BLaER1 (cell line): Measurements from ENCODE around the gene IL19.

ENCODE experiments used
- H3K27ac ChIP-seq: shearing (Covaris generic); formaldehyde crosslinking; 2 replicates; pipeline ENCODE4 v1.8.1; 2022
- H3K27me3 ChIP-seq: shearing (Covaris generic); formaldehyde crosslinking; 2 replicates; pipeline ENCODE4 v1.8.1; 2022
- H3K36me3 ChIP-seq: shearing (Covaris generic); formaldehyde crosslinking; 2 replicates; pipeline ENCODE4 v1.8.1; 2022
- H3K4me1 ChIP-seq: shearing (Covaris generic); formaldehyde crosslinking; 2 replicates; pipeline ENCODE4 v1.8.1; 2022
- H3K4me2 ChIP-seq: shearing (Covaris generic); formaldehyde crosslinking; 2 replicates; pipeline ENCODE4 v1.8.1; 2022
- H3K4me3 ChIP-seq: shearing (Covaris generic); formaldehyde crosslinking; 2 replicates; pipeline ENCODE4 v1.8.1; 2022
- H3K9ac ChIP-seq: shearing (Covaris generic); formaldehyde crosslinking; 2 replicates; pipeline ENCODE4 v1.8.1; 2022
- H3K9me3 ChIP-seq: shearing (Covaris generic); formaldehyde crosslinking; 2 replicates; pipeline ENCODE4 v1.8.1; 2022
- H4K20me1 ChIP-seq: shearing (Covaris generic); formaldehyde crosslinking; 2 replicates; pipeline ENCODE4 v1.8.1; 2022
- Cebpa-rat ChIP-seq: shearing (Covaris generic); IDR thresholded peaks from 2 replicates; pipeline ENCODE4 v1.8.1; 2022

Gene IL19

GRCh38 chr1:206739411-206740076 lies 31.0 kb upstream of the IL19 start:
- Histone ChIP-seq H3K9ac (no peak overlapping the region), H3K27me3 (no peaks in the 10 kb centered on the region), H3K4me3 (no peak overlapping the region), H3K4me2 (no peak overlapping the region), H3K27ac (no peak overlapping the region), H3K4me1 (peaks cover 53% of the 10 kb centered on the region), H4K20me1 (peaks cover 50% of the 10 kb centered on the region), H3K36me3 (peaks cover 62% of the 10 kb centered on the region), H3K9me3 (no peaks in the 10 kb centered on the region)
- no peak for TF ChIP-seq Cebpa-rat

- no peak overlapping the region for H3K27ac ChIP-seq
- TF ChIP-seq Cebpa-rat: no peak
- H3K4me3 ChIP-seq: no peak overlapping the region
- no peak overlapping the region for H3K4me2 ChIP-seq
- no peaks in the 10 kb centered on the region for H3K27me3 ChIP-seq
- H3K36me3 ChIP-seq: peaks cover 45% of the 10 kb centered on the region
- H3K9ac ChIP-seq: no peak overlapping the region
- H3K9me3 ChIP-seq: no peaks in the 10 kb centered on the region
- peaks cover 42% of the 10 kb centered on the region for H3K4me1 ChIP-seq
- H4K20me1 ChIP-seq: peaks cover 34% of the 10 kb centered on the region
Measured at GRCh38 chr1:206741142-206741701, 29.4 kb upstream of the IL19 start.

- Histone ChIP-seq H3K36me3 (peaks cover 29% of the 10 kb centered on the region), H3K4me1 (peaks cover 26% of the 10 kb centered on the region), H3K27me3 (no peaks in the 10 kb centered on the region), H4K20me1 (peaks cover 18% of the 10 kb centered on the region; the same call in 1 of the 2 replicates), H3K9ac (no peak overlapping the region), H3K4me3 (no peak overlapping the region), H3K9me3 (no peaks in the 10 kb centered on the region), H3K27ac (no peak overlapping the region), H3K4me2 (no peak overlapping the region)
- no peak for TF ChIP-seq Cebpa-rat
Measured at GRCh38 chr1:206742719-206743383, 27.7 kb upstream of the IL19 start.

- Histone ChIP-seq H3K4me2 (no peak overlapping the region), H3K36me3 (peaks cover 12% of the 10 kb centered on the region), H3K4me1 (peaks cover 7% of the 10 kb centered on the region; the same call in 1 of the 2 replicates), H3K9me3 (no peaks in the 10 kb centered on the region), H3K4me3 (no peak overlapping the region), H3K27me3 (no peaks in the 10 kb centered on the region), H3K9ac (no peak overlapping the region), H4K20me1 (no peaks in the 10 kb centered on the region), H3K27ac (no peak overlapping the region)
- TF ChIP-seq Cebpa-rat: no peak
Measured at GRCh38 chr1:206744683-206745082, 25.9 kb upstream of the IL19 start.

GRCh38 chr1:206745301-206745700 lies 25.3 kb upstream of the IL19 start:
- no peaks in the 10 kb centered on the region for H3K9me3 ChIP-seq
- H3K4me2 ChIP-seq: no peak overlapping the region
- H3K4me3 ChIP-seq: no peak overlapping the region
- no peaks in the 10 kb centered on the region for H3K27me3 ChIP-seq
- no peaks in the 10 kb centered on the region for H4K20me1 ChIP-seq
- no peak for TF ChIP-seq Cebpa-rat
- peaks cover 10% of the 10 kb centered on the region; the same call in 1 of the 2 replicates for H3K36me3 ChIP-seq
- no peak overlapping the region for H3K27ac ChIP-seq
- 0 out of 2 replicates have a peak, but pooled peaks cover 6% of the 10 kb centered on the region for H3K4me1 ChIP-seq
- H3K9ac ChIP-seq: no peak overlapping the region

GRCh38 chr1:206748348-206749030 lies 22.1 kb upstream of the IL19 start:
- Histone ChIP-seq H3K4me3 (no peak overlapping the region), H3K27me3 (no peaks in the 10 kb centered on the region), H3K36me3 (no peaks in the 10 kb centered on the region; the same call in 1 of the 2 replicates), H3K4me2 (no peak overlapping the region), H4K20me1 (no peaks in the 10 kb centered on the region), H3K9me3 (no peaks in the 10 kb centered on the region), H3K4me1 (0 out of 2 replicates have a peak, but pooled peaks cover 6% of the 10 kb centered on the region), H3K9ac (no peak overlapping the region), H3K27ac (no peak overlapping the region)
- TF ChIP-seq Cebpa-rat: no peak

GRCh38 chr1:206751891-206752290 lies 18.7 kb upstream of the IL19 start:
- no peak for TF ChIP-seq Cebpa-rat
- Histone ChIP-seq H3K27ac (no peak overlapping the region), H3K27me3 (no peaks in the 10 kb centered on the region), H3K9ac (no peak overlapping the region), H4K20me1 (no peaks in the 10 kb centered on the region), H3K9me3 (peaks cover 10% of the 10 kb centered on the region; the same call in 1 of the 2 replicates), H3K4me1 (no peaks in the 10 kb centered on the region), H3K4me2 (no peak overlapping the region), H3K4me3 (no peak overlapping the region), H3K36me3 (no peaks in the 10 kb centered on the region)

- H3K36me3 ChIP-seq: no peaks in the 10 kb centered on the region
- no peak overlapping the region for H3K4me3 ChIP-seq
- no peaks in the 10 kb centered on the region for H3K27me3 ChIP-seq
- no peak overlapping the region for H3K4me2 ChIP-seq
- peaks cover 2% of the 10 kb centered on the region for H3K4me1 ChIP-seq
- H4K20me1 ChIP-seq: no peaks in the 10 kb centered on the region
- no peak for TF ChIP-seq Cebpa-rat
- no peak overlapping the region for H3K9ac ChIP-seq
- H3K27ac ChIP-seq: no peak overlapping the region
- H3K9me3 ChIP-seq: peaks cover 10% of the 10 kb centered on the region; the same call in 1 of the 2 replicates
Measured at GRCh38 chr1:206752481-206752880, 18.1 kb upstream of the IL19 start.

- TF ChIP-seq Cebpa-rat: no peak
Measured at GRCh38 chr1:206753141-206753540, 17.4 kb upstream of the IL19 start.

GRCh38 chr1:206754011-206754410 lies 16.6 kb upstream of the IL19 start:
- Histone ChIP-seq H3K9ac (no peak overlapping the region), H3K9me3 (peaks cover 19% of the 10 kb centered on the region; the same call in 1 of the 2 replicates), H4K20me1 (no peaks in the 10 kb centered on the region), H3K36me3 (no peaks in the 10 kb centered on the region), H3K4me2 (no peak overlapping the region), H3K4me3 (no peak overlapping the region), H3K27me3 (no peaks in the 10 kb centered on the region), H3K27ac (no peak overlapping the region), H3K4me1 (peaks cover 11% of the 10 kb centered on the region)
- TF ChIP-seq Cebpa-rat: no peak

More at GRCh38 chr1:206753141-206753540, 17.4 kb upstream of the IL19 start:
- Histone ChIP-seq H3K4me1 (peaks cover 9% of the 10 kb centered on the region), H3K27ac (no peak overlapping the region), H3K4me3 (no peak overlapping the region), H3K27me3 (no peaks in the 10 kb centered on the region), H3K4me2 (no peak overlapping the region), H3K9ac (no peak overlapping the region), H3K36me3 (no peaks in the 10 kb centered on the region), H3K9me3 (peaks cover 10% of the 10 kb centered on the region; the same call in 1 of the 2 replicates), H4K20me1 (no peaks in the 10 kb centered on the region)
